Skeletal muscle satellite cell (primary cell): ENCODE results near the gene CYP4A11. TPM values are rescaled to one million over a fixed set of nuclear protein-coding genes. Genes with fewer than 3 reads are reported as not detected.
"Not testable (repeated sequence)": the region's sequence is repeated elsewhere in the genome, so short reads cannot be mapped to it uniquely, and the experiment has no call there.

ENCODE experiments used
- H3K27me3 ChIP-seq: 2 replicates; pipeline ENCODE4 v1.7.0; 2013; ENCODE audit warnings: low read length; ENCODE audit not compliant: control insufficient read depth, insufficient read depth
- H3K36me3 ChIP-seq: 2 replicates; pipeline ENCODE4 v1.7.0; 2013; ENCODE audit warnings: mild to moderate bottlenecking, control low read depth, low read length; ENCODE audit not compliant: insufficient read depth
- H3K4me1 ChIP-seq: 2 replicates; pipeline ENCODE4 v1.7.0; 2013; ENCODE audit warnings: low read length; ENCODE audit not compliant: control insufficient read depth, insufficient read depth
- H3K4me2 ChIP-seq: 2 replicates; pipeline ENCODE4 v1.7.0; 2013; ENCODE audit warnings: mild to moderate bottlenecking, low read length
- H3K4me3 ChIP-seq: 2 replicates; pipeline ENCODE4 v1.7.0; 2013; ENCODE audit warnings: low read length
- H3K9ac ChIP-seq: 2 replicates; pipeline ENCODE4 v1.7.0; 2013; ENCODE audit warnings: mild to moderate bottlenecking, low read depth, low read length, moderate library complexity
- H3K9me3 ChIP-seq: replicated peaks from 2 replicates; pipeline ENCODE4 v1.7.0; 2013; ENCODE audit warnings: mild to moderate bottlenecking, control low read depth, low read length
- small RNA-seq: library from RNA; depleted of rRNA; stranded (forward); fragments of <200 nt; gene quantifications from one replicate; pipeline ENCODE3, GENCODE V24; 2012

Gene CYP4A11

DNA sequence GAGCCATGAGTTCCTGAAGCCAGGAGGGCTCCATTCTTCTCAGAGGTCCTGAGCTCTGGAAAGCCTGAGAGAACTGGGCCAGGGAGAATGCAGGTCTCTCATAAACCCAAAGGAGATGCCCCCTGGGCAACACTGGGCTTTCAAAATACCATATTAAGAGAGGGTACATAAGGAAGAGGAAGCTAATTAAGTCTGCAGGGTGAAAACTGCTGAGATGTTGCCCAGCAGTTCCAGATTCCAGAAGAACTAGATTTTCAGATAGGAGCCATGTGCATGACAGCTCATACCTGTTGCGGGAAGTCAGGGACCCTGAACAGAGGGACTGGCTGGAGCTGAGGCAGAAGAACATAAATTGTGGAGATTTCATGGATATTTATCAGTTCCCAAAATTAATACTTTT is 40.9 kb downstream of the CYP4A11 start:
- no peak overlapping the region for H3K4me3 ChIP-seq
- H3K9me3 ChIP-seq = peaks cover 4% of the 10 kb centered on the region
- H3K4me1 ChIP-seq = no peaks in the 10 kb centered on the region
- H3K4me2 ChIP-seq = no peak overlapping the region
- H3K27me3 ChIP-seq = no peaks in the 10 kb centered on the region
- no peak overlapping the region for H3K9ac ChIP-seq
- H3K36me3 ChIP-seq = no peaks in the 10 kb centered on the region

DNA sequence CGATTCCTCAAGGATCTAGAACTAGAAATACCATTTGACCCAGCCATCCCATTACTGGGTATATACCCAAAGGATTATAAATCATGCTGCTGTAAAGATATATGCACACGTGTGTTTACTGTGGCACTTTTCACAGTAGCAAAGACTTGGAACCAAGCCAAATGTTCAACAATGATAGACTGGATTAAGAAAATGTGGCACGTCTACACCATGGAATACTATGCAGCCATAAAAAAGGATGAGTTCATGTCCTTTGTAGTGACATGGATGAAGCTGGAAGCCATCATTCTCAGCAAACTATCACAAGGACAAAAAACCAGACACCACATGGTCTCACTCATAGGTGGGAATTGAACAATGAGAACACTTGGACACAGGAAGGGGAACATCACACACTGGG is 59.6 kb downstream of the CYP4A11 start:
- not testable (repeated sequence) for H3K27me3 ChIP-seq, H3K4me1 ChIP-seq, H3K9me3 ChIP-seq, H3K9ac ChIP-seq, H3K4me2 ChIP-seq, H3K4me3 ChIP-seq, H3K36me3 ChIP-seq

Small RNAs within 50 kb of the gene (small RNA-seq; reads per million reads assigned to genes)
- not detected for gene CYP4A26P
